GM13976 (cell line): ENCODE data around the gene MACROD1.

Experiments used
- DNase-seq: peaks from one replicate; pipeline ENCODE4 v3.0.0; 2012; ENCODE audit warnings: low spot score
- in situ Hi-C: fragments of 300-500 bp; cut with MboI; formaldehyde crosslinking; loops from one replicate; pipeline ENCODE4 v1.12.0; 2022; ENCODE audit warnings: low sequenced_read_pairs, mixed read lengths, inconsistent platforms; ENCODE audit not compliant: unreplicated experiment
- TF ChIP-seq, protein P1 (sequence below): IDR thresholded peaks from 2 replicates; pipeline ENCODE4 v1.5.1; 2012; ENCODE audit warnings: borderline replicate concordance, mild to moderate bottlenecking; ENCODE audit not compliant: insufficient read depth; ENCODE audit errors: extremely low read depth, missing control alignments, control extremely low read depth

MACROD1 gene

DNA sequence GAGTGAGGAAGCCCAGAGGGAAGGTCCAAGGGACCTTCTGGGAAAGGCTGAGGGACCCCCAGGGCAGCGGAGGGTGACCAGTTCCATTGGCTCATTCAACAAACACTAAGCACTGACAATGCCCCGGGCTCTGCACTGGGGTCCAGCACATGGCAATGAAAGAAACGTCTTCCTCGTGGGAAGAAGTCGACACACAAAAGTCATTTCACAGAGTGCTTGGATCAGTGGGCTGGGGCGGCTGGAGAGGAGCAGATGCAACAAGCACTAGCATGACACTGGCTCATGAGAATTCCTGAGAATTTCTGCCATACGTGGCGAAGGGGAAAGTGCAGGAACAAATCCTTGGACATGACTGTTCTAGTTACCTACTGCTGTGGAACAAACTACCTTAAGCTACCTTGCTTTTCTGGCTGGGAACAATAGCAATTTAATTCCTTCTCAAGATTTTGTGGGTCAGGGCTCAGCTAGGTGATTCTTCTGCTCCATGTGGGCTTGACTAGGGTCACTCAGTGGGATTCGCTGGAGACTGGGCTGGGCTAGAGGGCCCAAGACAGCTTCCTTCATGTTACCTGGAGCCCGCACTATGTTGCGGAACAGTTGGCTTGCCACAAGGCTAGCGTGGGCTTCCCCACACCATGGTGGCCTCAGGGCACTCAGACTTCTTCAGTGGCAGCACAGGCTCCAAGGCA lies 13.2 kb upstream of the MACROD1 start:
- TF ChIP-seq, protein P1, sequence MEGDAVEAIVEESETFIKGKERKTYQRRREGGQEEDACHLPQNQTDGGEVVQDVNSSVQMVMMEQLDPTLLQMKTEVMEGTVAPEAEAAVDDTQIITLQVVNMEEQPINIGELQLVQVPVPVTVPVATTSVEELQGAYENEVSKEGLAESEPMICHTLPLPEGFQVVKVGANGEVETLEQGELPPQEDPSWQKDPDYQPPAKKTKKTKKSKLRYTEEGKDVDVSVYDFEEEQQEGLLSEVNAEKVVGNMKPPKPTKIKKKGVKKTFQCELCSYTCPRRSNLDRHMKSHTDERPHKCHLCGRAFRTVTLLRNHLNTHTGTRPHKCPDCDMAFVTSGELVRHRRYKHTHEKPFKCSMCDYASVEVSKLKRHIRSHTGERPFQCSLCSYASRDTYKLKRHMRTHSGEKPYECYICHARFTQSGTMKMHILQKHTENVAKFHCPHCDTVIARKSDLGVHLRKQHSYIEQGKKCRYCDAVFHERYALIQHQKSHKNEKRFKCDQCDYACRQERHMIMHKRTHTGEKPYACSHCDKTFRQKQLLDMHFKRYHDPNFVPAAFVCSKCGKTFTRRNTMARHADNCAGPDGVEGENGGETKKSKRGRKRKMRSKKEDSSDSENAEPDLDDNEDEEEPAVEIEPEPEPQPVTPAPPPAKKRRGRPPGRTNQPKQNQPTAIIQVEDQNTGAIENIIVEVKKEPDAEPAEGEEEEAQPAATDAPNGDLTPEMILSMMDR, result no peak
- in situ Hi-C loops, result no loop called here
- DNase-seq, result no peak

DNA sequence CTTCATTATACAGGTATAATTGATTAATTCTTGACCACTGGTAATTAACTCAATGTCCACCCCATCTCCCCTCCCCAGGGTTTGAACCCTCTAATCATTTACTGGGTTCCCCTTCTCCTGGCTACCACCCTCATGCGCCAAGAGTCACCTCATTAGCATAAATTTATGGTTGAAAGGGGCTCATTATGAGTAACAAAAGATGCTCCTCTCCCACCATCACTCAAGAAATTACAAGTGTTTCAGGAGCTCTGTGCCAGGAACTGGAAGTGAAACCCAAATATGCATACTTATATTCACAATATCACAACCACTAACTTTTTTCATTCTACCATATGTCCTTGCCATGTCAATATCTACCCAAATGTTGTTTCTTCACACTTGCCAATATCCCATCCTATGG lies 12.3 kb upstream of the MACROD1 start:
- TF ChIP-seq, protein P1, result no peak
- in situ Hi-C loops, result no loop called here
- DNase-seq, result no peak

DNA sequence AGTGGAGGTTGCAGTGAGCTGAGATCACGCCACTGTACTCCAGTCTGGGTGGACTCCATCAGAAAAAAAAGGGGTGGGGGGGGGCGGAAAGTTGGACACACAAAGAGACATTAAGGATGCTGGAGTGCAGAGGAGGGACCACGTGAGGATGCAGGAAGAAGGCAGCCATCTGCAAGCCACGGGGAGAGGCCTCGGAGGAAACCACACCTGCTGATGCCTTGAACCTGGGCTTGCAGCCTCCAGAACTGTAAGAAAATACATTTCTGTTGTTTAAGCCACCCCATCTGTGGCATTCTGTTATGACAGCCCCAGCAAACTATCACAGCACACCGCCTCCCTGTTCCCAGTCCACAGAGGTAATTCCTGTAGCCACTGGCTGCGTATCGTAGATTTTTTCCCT lies 10.8 kb upstream of the MACROD1 start:
- in situ Hi-C loops, result no loop called here
- TF ChIP-seq, protein P1, result no peak
- DNase-seq, result no peak

DNA sequence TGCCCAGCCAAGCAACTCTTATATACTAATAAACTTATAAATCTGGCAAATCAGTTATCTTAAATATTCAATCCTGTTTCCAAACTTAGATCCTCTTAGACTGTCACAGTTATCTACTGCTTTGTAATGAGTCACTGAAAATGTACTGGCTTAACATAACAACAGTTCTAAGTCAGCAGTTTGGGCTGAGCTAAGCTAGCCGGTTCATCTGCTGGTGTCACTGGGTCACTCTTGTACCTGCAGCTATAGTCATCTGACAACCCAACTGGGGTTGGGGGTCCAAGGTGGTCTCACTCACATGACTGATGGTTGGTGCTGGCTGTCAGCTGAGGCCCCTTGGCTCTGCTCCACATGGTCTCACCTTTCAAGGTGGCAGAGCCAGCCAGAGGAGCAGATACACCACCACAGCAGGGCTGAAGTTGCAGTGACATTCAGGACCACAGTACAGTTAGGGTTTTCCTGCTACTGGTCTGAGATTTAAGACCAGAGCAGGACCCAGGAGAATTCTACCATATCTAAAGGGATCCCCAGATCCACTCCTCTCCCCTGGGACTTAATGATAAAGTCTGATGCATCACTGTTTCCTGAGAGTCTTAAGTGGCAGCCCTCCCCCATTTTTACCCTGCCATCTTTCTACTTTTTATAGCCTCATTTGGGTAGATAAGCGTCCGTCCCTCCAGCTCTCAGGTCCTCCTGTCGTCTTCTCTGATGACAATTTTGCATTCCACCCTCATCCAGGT lies 7.9 kb upstream of the MACROD1 start:
- DNase-seq, result no peak
- TF ChIP-seq, protein P1, result no peak
- in situ Hi-C loops, result no loop called here

DNA sequence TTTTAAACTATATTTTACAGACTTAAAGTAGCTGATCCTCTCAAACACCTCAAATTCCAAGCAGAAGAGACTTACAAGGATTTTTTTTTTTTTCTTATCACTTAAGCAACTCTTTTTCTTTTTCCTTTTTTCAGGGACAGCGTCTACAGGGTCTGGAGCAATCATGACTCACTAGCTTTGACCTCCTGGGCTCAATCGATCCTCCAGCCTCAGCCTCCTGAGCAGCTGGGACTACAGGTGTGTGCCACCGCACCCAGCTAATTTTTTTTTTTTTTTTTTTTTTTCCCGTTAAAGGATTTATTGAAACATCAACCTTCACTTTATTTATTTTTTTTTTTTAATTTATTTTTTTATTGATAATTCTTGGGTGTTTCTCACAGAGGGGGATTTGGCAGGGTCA lies 4.5 kb upstream of the MACROD1 start:
- in situ Hi-C loops, result no loop called here
- DNase-seq, result no peak

DNA sequence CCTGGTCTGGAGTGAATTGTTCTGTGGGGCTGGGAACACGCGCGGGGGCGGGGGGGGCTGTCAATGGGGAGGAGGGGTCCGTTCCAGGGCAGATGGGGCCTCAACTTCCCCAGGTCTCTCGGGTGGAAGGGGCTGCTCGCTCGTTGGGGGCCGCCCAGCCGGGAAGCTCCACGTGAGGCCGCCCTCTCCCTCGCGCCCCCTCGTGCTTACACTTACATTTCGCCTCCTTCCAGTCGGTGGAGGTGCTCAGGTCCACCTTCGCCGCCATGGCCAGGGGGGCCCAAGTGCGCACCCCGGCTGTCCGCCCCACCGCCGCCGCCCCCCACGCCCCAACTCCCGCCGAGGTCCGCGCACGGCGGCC lies 452 bp downstream of the MACROD1 start:
- in situ Hi-C loops, result no loop called here
- TF ChIP-seq, protein P1, result peak; percentile 16
- peak; percentile 55 for DNase-seq

More for the DNA sequence above, 4.5 kb upstream of the MACROD1 start:
- TF ChIP-seq, protein P1, result no peak
